ENCODE data around the gene ATP2B1.

Gene ATP2B1

DNA sequence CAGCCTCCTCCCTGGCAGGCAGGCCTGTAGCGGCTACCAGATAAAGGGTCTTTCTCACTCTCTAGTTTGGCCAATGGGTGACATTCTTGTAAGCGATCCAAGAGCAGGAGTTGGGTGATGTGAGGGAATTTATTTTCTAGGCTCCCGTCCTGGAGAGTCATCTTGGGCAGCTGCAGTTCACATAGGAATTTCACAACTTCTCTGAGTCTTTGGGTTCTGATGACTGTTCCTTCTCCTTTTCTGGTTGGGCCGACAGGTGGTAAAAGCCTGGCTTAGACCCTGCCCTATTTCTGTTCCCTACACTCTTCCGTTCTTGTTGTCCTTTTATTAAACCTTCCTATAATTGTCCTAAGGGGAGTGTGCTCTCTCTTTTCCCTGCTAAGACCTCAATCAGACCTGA lies 140.2 kb downstream of the ATP2B1 start:
- TF ChIP-seq, protein P1, sequence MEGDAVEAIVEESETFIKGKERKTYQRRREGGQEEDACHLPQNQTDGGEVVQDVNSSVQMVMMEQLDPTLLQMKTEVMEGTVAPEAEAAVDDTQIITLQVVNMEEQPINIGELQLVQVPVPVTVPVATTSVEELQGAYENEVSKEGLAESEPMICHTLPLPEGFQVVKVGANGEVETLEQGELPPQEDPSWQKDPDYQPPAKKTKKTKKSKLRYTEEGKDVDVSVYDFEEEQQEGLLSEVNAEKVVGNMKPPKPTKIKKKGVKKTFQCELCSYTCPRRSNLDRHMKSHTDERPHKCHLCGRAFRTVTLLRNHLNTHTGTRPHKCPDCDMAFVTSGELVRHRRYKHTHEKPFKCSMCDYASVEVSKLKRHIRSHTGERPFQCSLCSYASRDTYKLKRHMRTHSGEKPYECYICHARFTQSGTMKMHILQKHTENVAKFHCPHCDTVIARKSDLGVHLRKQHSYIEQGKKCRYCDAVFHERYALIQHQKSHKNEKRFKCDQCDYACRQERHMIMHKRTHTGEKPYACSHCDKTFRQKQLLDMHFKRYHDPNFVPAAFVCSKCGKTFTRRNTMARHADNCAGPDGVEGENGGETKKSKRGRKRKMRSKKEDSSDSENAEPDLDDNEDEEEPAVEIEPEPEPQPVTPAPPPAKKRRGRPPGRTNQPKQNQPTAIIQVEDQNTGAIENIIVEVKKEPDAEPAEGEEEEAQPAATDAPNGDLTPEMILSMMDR (IDR thresholded peaks at IDR 0.05), result no peak
- TF ChIP-seq ZFX (IDR thresholded peaks at IDR 0.05; ENCODE audit: borderline replicate concordance), result no peak
- H3K27ac ChIP-seq, result no peak overlapping the region

DNA sequence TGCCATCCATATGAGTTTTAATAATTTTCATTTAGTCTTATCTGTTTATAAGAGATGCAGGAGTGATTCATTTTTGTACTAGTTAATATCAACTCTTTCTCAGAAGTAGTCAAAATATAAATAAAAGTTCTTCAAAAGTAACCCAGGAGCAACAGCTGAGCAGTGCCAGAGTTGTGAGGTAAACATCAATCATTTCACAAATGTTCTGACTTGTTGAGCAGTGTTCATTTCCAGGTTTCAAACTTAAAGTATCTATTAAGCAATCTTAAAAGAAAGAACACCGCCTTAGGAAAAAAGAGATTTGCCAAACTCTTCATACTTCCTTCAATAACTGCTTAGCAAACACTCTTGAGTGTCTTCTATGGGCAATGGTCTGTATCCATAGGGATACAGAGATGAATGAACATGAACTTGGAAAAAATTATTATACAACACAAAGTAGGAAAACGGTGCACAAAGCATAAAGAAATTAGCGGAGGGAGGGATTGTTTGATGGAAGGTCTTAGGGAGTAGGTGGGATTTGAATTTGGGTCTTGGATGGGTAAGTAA lies 140.9 kb downstream of the ATP2B1 start:
- no peak for TF ChIP-seq ZFX (IDR thresholded peaks at IDR 0.05; ENCODE audit: borderline replicate concordance)
- TF ChIP-seq, protein P1 (IDR thresholded peaks at IDR 0.05), result no peak
- no peak overlapping the region for H3K27ac ChIP-seq

DNA sequence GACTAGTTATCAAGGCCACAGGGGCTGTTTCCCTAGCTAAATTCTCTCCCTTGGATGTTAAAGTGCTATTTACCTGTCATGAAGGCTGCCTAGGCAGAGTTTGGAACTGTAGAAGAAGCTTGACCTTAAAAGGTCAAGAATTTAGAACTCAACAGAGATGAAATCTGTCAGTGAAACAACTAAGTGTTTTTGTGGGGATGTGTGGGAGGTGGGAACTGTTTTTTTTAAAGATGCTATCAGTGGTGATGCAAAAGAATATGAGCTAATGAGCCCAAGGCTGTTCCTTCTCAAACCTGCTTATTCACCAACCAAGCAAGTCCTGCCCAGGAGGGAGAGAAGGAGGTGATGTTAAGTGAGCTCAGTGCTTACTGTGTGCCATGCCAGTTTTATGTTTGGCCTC lies 142.0 kb downstream of the ATP2B1 start:
- TF ChIP-seq, protein P1 (IDR thresholded peaks at IDR 0.05), result no peak
- no peak for TF ChIP-seq ZFX (IDR thresholded peaks at IDR 0.05; ENCODE audit: borderline replicate concordance)

DNA sequence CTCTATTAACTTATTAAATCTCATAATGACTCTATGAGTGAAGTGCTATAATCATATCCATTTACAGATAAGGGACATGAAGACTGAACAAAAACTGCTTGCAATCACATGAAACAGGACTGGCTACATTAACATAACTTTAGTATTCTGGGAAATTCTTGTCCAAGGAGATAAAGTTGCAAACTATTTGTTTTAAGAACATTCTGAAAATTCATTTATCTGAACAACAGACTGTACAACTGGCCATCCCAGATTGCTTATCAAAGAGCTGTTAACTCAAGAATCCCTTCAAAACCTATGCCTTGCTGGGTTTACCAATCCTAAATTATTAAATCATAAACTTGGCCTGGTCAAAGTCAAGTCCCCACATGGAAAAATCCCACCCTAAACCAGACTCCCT lies 143.6 kb downstream of the ATP2B1 start:
- TF ChIP-seq ZFX (IDR thresholded peaks at IDR 0.05; ENCODE audit: borderline replicate concordance), result no peak
- TF ChIP-seq, protein P1 (IDR thresholded peaks at IDR 0.05), result no peak
- H3K27ac ChIP-seq, result no peak overlapping the region

More for the DNA sequence above, 142.0 kb downstream of the ATP2B1 start:
- H3K27ac ChIP-seq, result peak overlapping the region; percentile 52

DNA sequence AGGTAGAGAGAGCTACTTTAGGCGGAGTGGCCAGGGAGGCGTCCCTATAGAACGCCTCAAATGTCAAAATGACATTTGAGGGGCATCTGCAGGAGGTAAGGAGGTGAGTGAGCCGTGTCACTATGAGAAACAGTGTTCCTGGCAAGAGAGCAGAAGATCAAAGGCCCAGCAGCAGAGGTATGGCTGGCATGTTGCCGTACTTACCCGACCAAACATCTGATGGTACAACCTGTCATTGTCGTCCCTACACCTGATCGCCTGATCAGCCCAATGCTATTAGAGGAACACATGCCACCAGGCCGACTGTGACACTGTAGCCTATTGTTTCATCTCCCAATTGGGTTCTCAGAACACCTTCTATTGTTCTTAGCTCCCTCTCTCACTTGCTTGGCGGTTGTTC lies 148.9 kb downstream of the ATP2B1 start:
- TF ChIP-seq, protein P1 (IDR thresholded peaks at IDR 0.05), result no peak
- no peak for TF ChIP-seq ZFX (IDR thresholded peaks at IDR 0.05; ENCODE audit: borderline replicate concordance)
- H3K27ac ChIP-seq, result no peak overlapping the region

DNA sequence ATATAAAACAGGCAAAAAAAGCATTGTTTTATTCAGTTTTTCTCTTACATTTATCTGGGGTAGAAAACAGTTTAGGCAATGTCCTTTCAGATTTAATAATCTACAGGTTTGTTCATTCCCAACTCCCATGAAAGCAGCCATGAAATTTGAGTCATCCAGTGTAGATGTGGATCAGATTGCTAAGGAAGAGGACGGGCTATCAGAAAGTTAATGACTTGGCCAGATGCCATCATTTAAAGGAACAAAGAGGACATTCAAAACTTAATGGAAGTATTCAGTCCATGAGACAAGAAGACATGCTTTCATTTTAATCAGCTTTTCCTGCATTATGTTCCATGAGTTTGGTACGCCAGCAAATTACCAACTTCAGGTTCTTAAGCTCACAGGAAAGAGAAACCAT lies 151.7 kb downstream of the ATP2B1 start:
- H3K27ac ChIP-seq, result no peak overlapping the region
- TF ChIP-seq, protein P1 (IDR thresholded peaks at IDR 0.05), result no peak
- no peak for TF ChIP-seq ZFX (IDR thresholded peaks at IDR 0.05; ENCODE audit: borderline replicate concordance)

DNA sequence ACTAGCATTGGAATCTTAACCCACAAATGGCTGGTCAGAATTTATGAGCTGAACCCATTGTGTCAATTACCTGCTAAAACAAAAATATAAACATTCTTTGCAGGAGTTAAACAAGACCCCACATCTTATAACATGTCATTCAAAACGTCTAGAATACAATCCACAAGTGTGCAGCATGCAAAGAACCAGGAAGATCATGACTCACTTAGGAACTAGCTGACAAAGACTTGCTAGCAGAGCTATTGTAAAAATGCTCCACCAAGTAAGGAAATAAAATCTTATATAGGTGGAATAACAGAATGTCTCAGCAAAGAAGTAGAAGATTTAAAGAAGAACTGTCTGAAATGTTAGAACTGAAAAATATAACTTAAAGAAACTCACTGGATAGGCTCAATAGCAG lies 156.3 kb downstream of the ATP2B1 start:
- TF ChIP-seq, protein P1 (IDR thresholded peaks at IDR 0.05), result no peak
- no peak for TF ChIP-seq ZFX (IDR thresholded peaks at IDR 0.05; ENCODE audit: borderline replicate concordance)
- no peak overlapping the region for H3K27ac ChIP-seq
